22Rv1 (cell line): ENCODE results near the gene MLST8.
A peak's percentile ranks its signal among the peaks of the same experiment; 100 is the strongest.

Experiments used
- H3K27ac ChIP-seq: fragments of 450-650 bp; 2 replicates; pipeline ENCODE4 v1.5.1; 2017
- ZFX ChIP-seq: fragments of 450-650 bp; IDR thresholded peaks from 2 replicates; pipeline ENCODE4 v1.6.1; 2017; ENCODE audit warnings: antibody characterized with exemption, borderline replicate concordance
- TF ChIP-seq, protein P1 (sequence below): fragments of 450-650 bp; IDR thresholded peaks from 2 replicates; pipeline ENCODE4 v1.5.1; 2017; ENCODE audit warnings: mild to moderate bottlenecking

The MLST8 gene

DNA sequence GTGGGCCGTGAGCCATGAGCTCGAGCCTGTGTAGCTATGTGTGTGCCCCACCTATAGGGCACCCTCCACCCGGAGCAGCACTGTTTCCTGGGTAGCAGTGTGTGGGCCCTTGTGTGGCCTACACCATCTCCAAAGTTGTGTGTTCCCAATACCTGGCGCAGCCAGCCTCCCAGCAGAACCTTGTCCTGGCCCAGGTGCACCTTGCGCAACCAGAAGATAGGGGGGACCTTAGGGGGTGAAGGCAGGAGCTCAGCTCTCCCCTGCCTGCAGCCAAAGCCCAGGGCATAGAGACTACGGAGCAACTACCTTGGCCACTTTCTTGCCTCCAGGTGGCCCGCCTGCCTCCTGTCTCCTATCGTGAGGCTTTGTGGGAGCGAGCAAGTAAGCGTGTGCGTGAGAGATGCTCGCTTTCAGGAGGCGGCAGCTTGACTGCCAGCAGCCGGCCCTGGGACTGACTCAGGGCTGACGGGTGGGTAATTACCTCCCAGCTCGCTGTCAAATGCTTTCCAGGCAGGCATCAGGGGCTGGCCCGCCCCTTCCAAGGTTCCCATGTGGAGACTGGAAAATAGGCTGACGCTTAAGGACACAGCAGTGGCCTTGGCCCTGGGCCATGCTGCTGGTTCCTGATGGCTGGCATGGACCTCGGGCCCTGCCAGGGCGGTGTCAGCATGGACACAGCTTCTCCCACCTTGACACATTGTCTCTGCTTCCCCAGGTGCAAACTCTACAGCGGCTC is 30.7 kb upstream of the MLST8 start:
- no peak for TF ChIP-seq ZFX
- TF ChIP-seq, protein P1, sequence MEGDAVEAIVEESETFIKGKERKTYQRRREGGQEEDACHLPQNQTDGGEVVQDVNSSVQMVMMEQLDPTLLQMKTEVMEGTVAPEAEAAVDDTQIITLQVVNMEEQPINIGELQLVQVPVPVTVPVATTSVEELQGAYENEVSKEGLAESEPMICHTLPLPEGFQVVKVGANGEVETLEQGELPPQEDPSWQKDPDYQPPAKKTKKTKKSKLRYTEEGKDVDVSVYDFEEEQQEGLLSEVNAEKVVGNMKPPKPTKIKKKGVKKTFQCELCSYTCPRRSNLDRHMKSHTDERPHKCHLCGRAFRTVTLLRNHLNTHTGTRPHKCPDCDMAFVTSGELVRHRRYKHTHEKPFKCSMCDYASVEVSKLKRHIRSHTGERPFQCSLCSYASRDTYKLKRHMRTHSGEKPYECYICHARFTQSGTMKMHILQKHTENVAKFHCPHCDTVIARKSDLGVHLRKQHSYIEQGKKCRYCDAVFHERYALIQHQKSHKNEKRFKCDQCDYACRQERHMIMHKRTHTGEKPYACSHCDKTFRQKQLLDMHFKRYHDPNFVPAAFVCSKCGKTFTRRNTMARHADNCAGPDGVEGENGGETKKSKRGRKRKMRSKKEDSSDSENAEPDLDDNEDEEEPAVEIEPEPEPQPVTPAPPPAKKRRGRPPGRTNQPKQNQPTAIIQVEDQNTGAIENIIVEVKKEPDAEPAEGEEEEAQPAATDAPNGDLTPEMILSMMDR: no peak
- H3K27ac ChIP-seq: no peak overlapping the region

DNA sequence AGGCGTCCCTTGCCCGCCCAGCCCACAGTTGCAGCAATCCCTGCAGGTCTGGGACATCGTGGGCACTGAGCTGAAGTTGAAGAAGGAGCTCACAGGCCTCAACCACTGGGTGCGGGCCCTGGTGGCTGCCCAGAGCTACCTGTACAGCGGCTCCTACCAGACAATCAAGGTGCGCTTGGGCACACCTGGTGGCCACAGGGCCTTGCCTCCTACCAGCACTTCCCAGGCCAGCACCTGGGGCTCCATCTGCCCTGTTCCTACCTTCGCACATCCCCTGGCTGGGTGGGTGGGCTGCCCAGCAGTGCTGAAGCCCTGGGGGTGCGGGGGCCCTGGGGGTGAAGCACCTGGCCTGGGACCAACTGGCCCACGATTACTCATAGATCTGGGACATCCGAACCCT is 29.8 kb upstream of the MLST8 start:
- no peak overlapping the region for H3K27ac ChIP-seq
- no peak for TF ChIP-seq ZFX
- TF ChIP-seq, protein P1: no peak

DNA sequence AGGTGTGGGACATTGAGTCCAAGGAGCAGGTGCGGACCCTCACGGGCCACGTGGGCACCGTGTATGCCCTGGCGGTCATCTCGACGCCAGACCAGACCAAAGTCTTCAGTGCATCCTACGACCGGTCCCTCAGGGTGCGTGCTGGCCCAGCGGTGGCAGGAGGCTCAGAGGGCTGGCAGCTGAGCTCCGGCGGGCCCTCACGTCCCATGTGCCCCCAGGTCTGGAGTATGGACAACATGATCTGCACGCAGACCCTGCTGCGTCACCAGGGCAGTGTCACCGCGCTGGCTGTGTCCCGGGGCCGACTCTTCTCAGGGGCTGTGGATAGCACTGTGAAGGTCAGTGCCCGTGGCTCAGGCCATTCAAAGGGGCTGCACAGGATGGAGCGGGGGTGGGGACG is 29.2 kb upstream of the MLST8 start:
- H3K27ac ChIP-seq: no peak overlapping the region
- TF ChIP-seq, protein P1: no peak

DNA sequence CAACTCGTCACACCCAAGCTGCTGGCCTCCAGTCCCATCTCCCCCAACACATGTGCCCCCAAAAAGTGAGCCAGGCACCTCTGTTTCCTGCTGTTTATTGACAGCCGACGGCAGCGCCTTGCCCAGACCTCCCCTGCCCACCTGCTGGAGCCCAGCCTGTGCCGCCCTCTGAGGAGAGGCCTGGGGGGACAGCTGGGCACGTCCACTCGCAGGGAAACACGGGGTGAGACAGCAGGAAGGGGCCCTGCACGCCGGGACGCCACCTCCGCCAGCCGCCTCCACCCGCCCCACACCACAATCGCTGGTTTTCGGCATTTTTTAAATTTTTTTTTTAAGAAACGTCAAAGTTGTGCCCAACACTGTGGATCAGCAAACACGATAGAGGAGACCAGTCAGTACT is 28.2 kb upstream of the MLST8 start:
- no peak for TF ChIP-seq ZFX
- TF ChIP-seq, protein P1: no peak
- peak overlapping the region; percentile 73 for H3K27ac ChIP-seq

DNA sequence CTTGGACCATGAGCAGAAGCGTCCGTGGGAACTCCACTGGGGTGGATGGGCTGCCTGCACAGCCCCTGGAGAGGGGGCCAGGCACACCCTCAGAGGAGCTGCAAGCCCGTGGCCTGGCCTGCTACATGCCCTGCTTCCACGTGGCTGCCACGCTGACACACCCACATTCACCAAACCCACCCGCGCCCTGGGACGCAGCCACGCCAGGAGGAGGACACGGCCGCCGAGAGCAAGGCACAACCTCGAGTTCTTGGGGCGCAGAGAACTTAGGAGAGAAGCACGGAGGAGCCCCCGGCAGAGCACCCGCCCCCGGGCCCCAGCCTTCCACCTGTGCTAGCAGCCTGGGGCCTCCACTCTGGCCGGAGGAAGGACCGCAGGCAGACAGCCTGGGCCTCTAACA is 27.7 kb upstream of the MLST8 start:
- H3K27ac ChIP-seq: peak overlapping the region; percentile 73
- TF ChIP-seq ZFX: no peak
- TF ChIP-seq, protein P1: no peak

DNA sequence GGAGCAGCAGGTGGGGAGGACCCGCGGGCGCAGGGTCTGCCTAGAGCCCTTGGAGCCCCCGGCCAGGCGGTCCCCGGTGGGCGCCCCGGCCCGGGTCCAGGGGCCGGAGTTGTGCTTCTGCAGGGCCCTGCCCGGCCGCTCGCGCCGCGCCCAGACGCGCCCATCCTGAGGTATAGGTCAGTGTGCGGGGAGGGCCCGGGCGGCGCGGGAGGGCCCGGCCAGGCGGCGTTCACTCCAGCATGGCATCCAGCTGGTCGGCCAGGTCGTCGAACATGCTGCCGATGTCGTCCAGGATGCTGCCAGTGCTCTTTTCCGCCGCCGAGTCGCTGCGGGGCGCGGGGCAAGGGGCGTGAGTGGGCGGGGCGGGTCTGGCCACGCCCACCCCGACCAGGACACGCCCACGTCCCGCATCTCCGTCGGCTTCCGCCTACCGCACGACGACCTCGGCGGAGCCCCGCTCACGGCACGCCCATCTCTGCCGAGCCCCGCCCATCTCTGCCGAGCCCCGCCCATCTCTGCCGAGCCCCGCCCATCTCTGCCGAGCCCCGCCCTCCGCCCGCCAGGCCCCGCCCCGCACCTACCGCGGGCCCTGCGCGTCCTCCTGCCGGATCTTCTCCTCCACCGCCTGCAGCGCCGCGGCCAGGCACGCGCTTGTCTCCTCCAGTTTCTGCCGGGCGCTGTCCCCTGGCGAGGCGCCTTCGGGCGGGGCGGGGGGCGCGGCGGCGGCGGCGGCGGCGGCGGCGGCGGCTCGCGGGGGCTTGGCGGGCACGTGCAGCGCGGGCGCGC is 26.7 kb upstream of the MLST8 start:
- TF ChIP-seq, protein P1: 0 out of 2 replicates have a peak, but pooled peaks have one; percentile 9
- no peak for TF ChIP-seq ZFX
- peak overlapping the region; percentile 73 for H3K27ac ChIP-seq

DNA sequence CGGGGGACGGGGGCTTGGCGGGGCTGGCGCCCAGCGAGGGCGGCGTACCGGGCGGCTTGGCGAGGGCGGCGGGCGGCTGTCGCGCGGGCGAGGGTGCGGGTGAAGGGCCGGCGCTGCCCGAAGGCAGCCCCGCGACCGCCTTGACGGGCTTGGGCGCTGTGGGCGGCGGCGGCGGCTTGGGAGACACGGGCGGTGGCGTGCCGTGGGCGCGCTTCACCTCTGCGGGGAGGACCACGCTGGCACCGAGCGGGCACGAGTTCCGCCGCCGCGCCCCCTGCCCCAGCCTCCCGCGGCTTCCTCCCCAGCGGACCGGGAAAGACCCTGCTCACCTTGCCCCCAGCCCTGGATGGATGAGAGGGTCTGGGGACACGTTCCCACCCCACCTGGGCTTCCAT is 26.1 kb upstream of the MLST8 start:
- no peak for TF ChIP-seq ZFX
- TF ChIP-seq, protein P1: no peak
- peak overlapping the region; percentile 73 for H3K27ac ChIP-seq
